HG03521 (cell line): ENCODE data around the gene EEF1AKMT2.
"Not testable (repeated sequence)": the region's sequence is repeated elsewhere in the genome, so short reads cannot be mapped to it uniquely, and the experiment has no call there.

Source experiments
- ATAC-seq: cut with Tn5 transposase; IDR thresholded peaks from one replicate; pipeline ENCODE4 v1.9.1; 2021; ENCODE audit warnings: mild to moderate bottlenecking, moderate library complexity; ENCODE audit not compliant: unreplicated experiment

EEF1AKMT2 gene

DNA sequence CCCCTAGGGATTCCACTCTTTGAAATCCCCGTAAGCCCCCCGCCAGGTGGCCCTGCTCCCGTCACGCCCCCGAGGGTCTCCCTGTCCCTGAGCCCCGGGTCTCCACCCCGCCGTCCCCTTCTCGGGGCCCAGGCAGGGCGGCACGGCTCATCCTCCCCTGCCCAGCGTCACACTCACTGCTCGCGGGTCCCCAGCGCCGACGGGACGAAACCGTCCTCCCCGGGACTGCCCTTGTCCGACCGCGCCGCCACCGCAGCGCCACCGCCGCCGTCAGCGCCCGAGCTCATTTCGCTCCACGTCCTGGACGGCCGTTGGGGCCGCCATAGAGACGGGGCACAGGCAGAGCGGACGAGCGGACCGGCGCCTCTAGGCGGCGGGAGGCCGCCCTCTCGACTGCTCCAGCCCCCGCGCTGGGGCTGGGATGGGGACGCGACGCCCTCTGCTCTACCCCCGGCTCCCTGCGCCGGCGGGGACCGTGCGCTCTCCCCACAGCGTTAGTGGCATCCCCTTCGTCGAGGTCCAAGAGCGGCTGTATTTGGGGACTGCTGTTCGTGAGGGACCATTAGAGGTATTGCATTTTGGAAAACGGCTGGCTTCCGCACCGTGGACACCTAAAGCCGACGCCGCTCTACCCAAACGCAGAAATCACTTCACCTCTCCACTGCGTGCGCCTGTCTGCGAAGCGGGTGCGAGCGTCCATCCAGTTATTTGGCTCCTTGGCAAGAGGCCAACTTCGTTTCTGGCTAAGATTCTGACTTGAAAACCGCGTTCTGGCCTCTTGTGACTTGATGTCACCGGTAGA, at the start of gene EEF1AKMT2:
TSS of gene EEF1AKMT2 (minus strand) at position 341 of the 802 bp plus-strand sequence. CDS start at position 287, 54 bp downstream.
- peak; percentile 90 for ATAC-seq

DNA sequence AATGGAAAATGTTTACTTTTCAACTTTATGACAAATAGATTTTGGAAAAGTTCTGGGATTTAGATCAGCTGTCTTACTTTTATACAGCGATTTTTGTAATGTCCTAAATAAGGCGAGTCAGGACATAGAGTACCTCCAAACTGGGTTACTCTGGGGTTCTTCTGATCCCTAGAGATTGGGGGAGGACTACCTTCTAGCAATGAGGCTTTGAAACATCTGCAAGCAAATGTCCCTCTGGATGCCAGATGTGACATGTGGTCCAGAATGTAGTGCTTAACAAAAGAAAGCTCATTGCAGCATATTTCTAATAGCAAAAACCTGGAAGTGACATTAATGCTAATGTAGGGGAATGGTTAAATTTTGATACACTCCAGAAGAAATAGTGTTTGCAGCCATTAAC, 46.0 kb upstream of the EEF1AKMT2 start:
- ATAC-seq: no peak

DNA sequence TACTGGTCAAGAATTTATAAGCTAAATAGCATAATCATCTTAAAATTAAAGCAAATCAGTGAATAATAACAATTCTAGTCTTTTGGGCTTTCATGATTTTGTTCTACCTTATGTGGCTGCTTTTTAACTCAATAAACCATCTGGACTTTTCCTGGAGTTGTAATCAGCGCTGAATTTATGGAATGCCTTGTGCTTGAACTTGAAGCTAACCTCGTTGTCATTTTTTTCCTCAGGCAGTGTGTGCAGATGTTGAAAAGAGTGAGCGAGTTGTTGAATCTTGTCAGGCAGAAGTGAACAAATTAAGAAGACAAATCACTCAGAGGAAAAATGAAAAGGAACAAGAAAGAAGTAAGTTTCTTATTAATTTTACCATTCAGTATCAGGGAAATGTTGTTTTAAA, 39.4 kb upstream of the EEF1AKMT2 start:
- ATAC-seq: no peak

DNA sequence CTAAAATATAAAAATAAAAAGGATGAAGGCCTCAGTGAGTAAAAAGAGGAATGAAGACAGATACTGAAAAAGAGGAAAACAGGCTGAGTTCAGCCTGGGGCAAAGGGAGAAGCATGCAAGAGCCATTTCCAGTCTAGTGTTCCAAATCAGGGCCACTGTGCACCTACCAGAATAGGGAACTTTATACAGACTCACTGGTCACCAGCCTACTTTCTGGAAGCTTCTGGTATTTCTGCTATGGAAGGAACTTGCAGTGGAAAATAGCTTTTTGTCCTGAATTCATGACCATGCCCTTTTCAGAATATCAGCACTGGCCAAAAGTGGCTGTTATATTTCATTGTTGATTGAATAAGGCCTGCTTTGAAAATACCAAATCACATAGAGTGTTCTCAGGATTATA, 38.8 kb upstream of the EEF1AKMT2 start:
- no peak for ATAC-seq

DNA sequence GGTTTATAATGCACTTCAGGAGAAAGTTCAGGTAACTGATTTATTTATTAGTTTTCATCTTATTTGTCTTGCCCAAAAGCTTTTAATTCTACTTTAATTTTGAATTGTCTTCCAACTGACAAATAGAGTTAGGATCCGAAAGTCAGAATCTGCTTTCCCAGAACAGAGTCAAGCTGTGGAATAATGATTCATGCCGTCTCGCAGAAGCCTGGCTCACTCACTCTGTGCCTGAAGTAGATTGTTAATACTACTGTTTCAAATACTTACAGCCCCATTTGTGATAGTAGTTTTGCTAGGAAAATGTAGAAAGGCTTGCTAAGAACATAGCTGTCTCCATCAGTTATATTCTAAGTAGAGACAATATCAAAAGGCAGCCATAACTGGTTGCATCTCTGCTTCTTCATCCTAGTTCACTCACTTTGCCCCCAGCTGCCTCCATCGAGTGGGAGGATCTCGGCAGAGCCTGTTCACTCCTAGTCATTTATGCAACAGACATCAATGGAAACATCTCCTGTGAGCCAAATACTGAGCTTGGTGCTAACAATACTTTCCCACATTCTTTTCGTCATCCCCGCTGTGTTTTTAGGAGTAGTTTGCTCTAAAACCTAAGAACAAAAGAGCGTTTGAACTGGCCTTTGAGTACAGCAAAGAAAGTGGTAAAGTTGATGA, 37.9 kb upstream of the EEF1AKMT2 start:
- ATAC-seq: no peak

DNA sequence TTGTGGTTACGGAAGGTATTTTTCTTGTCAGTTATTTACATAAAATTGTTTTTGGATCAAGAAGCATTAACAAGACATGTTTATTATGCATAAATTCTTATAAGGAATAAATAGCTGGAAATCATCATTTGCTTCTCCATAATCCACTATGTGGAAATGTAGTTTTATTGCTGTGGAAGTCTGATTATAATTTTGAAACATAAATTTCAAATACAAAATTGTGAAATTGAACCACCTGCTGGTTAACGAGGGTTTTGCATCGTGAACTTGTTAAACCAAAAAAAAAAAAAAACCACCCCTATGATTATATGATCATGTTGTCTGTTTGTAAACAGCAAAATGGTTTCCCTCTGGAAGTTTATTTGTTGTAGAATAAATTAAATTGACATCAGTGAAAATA, 35.8 kb upstream of the EEF1AKMT2 start:
- ATAC-seq: no peak

DNA sequence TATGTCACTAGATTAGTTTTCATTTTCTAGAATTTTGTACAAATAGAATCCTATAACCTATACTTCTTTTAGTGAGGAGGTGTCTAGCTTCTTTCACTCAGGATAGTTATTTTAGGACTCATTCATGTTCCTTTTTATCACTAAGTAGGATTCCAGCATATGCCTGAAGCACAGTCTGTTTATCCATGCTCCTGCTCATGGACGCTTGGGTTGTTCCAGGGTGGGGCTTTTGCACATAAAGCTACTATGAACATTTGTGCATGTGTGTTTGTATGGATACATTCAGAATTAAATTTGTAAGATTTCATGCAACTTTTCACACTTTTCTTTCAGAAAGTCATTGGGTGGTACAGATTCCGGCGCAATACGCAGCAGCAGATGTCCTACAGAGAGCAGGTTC, 34.6 kb upstream of the EEF1AKMT2 start:
- ATAC-seq: no peak

DNA sequence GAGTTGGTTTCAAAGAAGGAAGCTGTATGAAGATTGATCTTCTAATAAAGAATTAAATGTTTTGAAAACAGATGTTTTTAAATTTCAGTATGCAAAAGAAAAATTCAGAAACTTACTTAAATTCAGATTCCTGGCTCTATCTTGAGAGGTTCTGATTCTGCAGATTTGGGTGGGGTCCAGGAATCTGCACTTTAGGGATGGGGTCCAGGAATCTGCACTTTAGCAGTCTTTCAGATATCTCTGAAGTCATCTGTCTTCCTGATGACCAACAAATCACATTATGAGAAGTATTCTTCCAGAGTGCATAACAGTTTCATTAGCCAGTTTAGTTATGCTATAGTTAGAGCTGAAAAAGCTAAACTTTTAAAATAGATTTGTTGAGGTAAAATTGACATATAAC, 34.0 kb upstream of the EEF1AKMT2 start:
- ATAC-seq: no peak

DNA sequence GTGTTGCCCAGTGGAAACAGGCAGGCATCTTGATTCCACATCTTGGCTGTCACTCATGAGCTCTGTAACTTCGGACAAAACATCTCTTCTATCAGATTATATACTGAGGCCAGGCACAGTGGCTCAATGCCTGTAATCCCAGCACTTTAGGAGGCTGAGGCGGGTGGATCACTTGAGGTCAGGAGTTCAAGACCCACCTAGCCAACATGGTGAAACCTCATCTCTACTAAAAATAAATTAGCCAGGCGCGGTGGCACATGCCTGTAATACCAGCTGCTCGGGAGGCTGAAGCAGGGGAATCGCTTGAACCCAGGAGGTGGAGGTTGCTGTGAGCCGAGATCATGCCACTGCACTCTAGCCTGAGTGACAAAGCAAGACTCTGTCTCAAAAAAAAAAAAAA, 33.2 kb upstream of the EEF1AKMT2 start:
- ATAC-seq: not testable (repeated sequence)

DNA sequence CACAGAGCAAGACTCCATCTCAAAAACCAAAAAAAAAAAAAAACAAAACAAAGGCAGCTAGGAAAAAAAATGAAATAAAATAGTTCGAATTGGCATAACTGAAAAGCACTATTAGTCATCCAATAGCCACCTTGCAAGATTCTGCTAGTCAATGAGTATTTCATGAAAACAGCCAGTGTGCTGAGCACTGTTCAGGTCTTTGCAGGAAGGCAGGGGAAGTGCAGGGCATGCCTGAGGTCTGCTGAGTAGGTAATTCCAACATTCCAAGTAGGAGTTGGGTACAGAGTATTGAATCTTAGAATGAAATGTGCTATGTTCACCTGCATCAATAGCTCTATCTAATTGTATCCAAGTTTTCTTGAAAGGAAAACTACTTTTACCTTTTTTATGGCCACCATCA, 32.8 kb upstream of the EEF1AKMT2 start:
- no peak for ATAC-seq

DNA sequence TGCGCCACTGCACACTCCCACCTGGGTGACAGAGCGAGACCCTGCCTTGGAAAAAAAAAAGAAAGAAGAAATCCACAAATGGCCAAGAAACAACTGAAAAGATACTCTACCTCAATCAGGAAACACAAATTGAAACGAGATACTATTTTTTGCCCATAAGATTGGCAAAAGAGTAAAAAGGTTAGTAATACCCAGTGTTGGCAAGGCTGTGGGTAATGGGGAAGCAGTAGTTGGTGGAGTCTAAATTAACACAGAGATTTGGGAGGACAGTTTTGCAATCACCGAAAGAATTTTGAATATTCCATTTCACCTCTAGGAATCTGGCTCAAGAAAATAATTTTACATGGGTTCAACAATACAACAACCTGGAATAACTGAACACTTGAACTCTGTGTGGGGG, 29.8 kb upstream of the EEF1AKMT2 start:
- ATAC-seq: no peak

DNA sequence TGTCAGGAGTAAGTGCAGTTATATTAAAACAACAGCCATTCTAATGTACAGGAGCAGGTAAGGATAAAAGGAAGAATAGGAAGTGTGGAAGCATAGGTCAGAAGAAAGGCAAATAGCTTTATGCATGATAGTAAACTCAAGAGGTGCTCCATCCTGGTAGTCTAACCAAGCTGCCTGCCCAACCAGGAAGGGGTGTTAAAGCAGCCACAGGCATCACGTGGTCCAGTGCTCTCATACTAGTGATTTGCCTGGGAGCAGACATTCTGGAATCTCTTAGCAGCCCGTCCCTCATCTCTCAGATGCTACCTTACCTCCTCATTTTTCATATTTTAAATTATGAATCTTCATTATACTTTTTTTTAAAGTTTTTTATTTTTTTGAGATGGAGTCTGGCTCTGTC, 28.4 kb upstream of the EEF1AKMT2 start:
- no peak for ATAC-seq

DNA sequence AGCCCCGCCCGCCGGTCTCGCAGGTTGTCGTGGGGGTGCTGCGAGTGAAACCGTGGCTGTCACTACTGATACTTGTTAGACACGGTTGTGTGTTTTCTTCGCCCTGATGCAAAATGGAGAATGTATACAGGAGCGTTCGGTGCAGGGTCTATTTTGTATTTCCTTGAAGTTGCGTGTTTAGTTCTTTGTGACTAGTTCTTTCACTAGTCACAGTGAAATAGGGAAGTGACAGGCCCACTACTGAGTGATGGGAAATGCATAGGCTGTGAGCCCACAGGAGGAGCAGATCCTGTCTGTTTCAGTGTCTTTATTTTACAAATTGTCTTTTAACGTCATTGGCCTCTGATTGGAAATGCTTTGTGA, 10.6 kb upstream of the EEF1AKMT2 start:
- peak; percentile 26 for ATAC-seq

DNA sequence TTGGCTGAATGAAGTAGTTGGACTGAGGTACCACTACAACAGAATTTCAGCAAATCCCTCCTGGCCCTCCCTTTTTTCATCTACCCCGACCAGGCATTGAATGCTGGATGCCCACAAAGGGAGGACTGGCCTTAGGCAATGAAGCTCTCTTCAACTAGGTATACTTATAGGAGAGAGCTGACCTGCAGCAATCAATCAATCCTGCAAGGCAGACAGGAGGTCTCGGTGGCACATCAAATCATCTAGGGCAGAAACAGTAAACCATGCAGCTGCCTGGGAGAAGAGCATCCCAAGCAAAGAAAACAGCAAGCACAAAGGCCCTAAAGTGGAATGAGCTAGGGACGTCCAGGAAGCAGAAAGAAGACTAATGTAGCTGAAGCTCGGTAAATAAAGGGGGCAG, 7.5 kb upstream of the EEF1AKMT2 start:
- ATAC-seq: no peak

DNA sequence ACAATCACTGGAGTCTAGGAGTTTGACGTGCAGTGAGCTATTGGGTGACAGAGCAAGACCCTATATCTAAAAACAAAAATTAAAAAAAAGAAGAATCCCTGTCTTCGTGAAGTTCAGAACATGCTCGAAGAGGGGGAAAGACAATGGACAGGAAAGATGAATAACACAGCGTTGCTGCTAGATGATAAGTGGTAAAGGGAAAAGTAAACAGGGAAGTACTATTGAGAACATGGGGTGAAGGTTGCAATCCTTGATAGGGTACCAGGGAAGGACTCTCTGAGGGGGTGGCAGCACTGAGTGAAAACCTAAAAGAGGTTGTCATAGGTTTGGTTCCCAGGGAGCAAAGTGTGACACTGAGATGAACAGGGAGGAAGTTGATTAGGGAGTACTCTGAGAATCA, 7.1 kb upstream of the EEF1AKMT2 start:
- ATAC-seq: no peak

DNA sequence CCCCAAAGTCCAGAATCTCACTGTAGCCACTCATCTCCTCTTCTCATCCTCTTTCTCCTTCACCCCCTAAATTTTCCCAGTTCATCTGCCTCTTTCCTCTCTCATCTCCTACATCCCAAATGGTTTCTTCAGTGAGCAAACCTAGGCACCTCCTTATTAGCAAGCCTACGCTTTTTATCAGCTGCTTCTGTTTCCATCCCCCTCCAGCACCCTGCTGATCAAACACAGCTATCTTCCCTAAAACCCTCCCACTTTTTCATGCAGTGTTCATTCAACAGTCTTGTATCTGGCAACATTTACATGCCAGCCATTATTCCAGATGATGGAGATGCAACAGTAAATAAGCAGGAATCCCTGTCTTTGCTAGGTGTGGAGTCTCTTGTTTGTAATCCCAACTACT, 6.7 kb upstream of the EEF1AKMT2 start:
- ATAC-seq: no peak

DNA sequence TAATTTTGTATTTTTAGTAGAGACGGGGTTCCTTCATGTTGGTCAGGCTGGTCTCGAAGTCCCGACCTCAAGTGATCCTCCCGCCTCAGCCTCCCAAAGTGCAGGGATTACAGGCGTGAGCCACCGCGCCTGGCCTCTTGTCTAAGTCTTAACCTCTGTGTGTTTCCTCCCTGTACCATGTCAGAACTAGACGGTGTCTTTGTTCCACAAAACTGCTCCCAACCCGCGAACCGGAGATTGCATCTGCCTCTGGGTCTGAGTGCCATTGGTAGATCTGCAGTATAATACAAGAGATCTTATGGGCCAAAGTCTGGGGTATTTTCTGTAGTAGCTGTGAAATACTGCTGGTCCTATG, 1.3 kb upstream of the EEF1AKMT2 start:
- ATAC-seq: no peak

DNA sequence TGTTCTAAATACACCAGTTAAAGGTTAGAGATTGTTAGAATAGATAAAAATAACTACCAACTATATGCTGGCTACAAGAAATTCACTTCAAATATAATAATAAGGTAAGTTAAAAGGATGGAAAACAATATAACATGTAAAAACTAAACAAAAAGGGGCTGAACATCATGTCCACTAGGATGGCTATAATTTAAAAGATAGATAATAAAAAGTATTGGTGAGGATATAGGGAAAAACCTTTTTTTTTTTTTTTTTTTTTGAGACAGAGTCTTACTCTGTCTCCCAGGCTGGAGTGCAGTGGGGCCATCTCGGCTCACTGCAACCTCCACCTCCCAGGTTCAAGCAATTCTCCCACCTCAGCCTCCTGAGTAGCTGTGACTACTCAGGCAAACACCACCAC, 8.8 kb downstream of the EEF1AKMT2 start:
- ATAC-seq: not testable (repeated sequence)

DNA sequence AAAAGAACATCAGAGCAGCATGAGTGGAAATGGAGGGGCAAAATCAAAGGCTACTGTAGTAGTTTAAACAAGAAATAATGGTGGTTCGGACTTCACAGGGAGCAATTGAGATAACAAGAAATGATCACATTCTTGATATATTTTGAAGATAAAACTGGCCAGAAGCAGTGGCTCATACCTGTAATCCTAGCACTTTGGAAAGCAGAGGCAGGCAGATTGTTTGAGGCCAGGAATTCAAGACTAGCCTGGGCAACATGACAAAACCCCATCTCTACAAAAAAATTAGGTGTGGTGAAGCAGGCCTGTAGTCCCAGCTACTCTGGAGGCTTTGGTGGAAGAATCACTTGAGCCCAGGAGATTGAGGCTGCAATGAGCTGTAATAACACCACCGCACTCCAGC, 22.9 kb downstream of the EEF1AKMT2 start:
- ATAC-seq: no peak

DNA sequence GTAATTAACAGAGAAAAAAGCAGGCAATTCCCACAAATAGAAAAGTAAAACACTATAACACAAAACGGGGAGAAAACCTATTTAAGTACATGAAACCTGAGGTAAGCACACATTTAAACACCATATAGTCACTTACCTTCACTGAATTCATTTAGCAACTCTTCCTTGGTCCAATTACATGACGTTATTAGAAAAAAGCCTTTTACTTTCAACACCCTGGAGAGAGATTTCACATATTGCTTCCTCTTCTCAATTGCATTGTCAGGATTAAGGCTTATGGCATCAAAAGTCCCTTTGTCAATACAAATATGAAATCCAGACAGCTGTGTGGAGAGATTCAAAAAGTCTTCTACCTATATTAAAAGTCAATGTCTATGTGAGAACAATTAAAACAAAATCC, 26.4 kb downstream of the EEF1AKMT2 start:
- no peak for ATAC-seq

DNA sequence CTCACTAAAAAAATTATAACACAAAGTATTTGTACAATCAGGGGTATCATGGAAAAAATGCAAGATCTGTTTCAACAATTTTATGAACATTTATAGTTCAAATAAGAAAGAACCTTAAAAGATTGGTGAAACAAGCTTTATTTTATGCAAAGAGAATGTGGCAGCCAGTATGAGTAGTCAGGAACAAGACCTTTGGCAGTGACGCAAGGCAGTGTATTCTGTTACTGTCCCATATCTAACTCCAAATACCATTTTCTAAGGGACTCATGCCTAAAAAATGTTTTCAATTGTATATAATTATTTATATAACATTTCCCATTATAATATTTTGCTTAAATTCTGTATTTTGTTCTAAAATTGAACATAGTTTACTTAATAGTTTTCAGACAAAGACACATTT, 28.4 kb downstream of the EEF1AKMT2 start:
- no peak for ATAC-seq

DNA sequence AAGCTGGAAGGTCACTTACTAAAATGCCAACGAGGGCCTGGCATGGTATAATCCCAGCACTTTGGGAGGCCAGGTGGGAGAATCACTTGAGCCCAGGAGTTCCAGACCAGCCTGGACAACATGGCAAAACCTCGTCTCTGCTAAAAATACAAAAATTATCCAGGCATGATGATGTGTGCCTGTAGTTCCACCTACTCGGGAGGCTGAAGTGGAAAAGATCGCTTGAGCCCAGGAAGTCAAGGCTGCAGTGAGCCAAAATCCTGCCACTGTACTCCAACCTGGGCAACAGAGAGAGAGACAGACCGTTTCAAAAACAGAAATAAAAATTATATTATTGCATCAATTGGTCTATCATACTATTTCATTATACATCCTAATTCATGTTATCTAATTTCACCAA, 29.4 kb downstream of the EEF1AKMT2 start:
- ATAC-seq: no peak
